HG02759 (cell line): ENCODE measurements around the gene SULT2B1.
"Not testable (repeated sequence)": the region's sequence is repeated elsewhere in the genome, so short reads cannot be mapped to it uniquely, and the experiment has no call there.

Experiments used
- ATAC-seq: cut with Tn5 transposase; IDR thresholded peaks from one replicate; pipeline ENCODE4 v1.9.1; 2021; ENCODE audit warnings: mild to moderate bottlenecking, moderate library complexity; ENCODE audit not compliant: unreplicated experiment

SULT2B1 gene

DNA sequence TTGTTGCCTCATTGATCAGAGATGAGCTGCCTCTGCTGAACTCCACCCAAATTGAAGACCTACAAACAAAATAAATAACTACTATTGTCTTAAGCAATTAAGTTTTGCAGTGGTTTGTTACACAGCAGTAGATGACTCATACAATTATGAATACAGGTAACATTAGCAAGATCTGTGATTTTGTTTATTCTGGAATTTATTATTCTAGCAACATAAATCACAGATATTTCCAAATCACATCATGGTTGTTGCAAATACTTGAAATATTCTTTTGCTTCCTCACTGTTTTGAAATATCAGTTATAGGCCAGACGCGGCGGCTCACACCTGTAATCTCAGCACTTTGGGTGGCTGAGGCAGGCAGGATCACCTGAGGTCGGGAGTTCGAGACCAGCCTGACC, 27.2 kb upstream of the SULT2B1 start:
- no peak for ATAC-seq

GRCh38 chr19:48529156-48529555, 22.8 kb upstream of the SULT2B1 start:
- no peak for ATAC-seq

DNA sequence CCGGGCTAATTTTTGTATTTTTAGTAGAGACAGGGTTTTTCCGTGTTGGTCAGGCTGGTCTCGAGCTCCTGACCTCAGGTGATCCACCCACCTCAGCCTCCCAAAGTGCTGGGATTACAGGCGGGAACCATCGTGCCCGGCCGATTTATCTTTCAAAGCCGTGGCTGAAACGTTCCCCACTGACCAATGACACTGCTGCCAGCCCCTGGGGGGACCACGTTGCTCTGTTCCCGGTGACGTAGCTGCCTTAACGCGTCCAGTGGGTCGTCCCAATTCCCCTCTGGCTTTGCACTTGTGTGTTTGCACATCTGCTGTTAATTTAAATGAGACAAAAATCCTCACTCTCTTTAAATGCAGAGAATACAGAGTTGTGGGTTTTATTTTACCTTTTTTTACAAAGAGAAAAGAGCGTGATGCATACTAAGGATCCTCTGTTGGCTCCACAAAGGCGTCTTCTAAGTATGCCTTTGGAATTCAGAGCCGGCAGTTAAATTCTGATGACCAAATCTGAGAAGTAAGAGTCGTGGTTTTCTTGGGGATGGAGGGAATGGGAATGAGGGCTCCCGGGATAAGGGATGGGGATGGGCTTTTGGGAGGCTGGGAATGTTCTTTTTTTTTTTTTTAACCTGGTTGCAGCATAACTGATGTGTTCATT, 21.8 kb upstream of the SULT2B1 start:
- ATAC-seq: no peak

GRCh38 chr19:48530770-48531169, 21.2 kb upstream of the SULT2B1 start:
- no peak for ATAC-seq

DNA sequence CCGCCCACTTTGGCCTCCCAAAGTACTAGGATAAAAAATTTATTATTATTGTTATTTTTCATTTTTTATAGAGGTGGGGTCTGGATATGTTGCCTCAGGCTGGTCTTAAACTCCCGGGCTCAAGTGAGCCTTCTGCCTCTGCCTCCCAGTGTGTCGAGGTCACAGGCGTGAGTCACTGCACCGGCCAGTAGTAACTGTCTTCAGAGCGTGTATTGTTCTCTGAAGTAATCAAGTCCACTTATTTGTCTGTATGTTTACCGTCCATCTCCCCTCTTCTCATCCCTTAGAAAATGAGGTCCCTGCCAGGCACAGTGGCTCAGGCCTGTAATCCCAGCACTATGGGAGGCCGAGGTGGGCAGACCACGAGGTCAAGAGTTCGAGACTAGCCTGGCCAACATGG, 18.2 kb upstream of the SULT2B1 start:
- no peak for ATAC-seq

GRCh38 chr19:48537541-48537940, 14.4 kb upstream of the SULT2B1 start:
- ATAC-seq: no peak

DNA sequence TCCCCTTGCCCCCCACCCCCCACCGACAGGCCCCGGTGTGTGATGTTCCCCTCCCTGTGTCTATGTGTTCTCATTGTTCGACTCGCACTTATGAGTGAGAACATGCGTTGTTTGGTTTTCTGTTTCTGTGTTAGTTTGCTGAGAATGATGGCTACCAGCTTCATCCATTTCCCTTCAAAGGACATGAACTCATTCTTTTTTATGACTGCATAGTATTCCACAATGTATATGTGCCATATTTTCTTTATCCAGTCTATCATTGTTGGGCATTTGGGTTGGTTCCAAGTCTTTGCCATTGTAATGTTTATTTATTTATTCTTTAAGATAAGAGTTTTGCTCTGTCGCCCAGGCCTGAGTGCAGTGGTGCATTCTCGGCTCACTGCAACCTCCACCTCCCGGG, 13.9 kb upstream of the SULT2B1 start:
- not testable (repeated sequence) for ATAC-seq

DNA sequence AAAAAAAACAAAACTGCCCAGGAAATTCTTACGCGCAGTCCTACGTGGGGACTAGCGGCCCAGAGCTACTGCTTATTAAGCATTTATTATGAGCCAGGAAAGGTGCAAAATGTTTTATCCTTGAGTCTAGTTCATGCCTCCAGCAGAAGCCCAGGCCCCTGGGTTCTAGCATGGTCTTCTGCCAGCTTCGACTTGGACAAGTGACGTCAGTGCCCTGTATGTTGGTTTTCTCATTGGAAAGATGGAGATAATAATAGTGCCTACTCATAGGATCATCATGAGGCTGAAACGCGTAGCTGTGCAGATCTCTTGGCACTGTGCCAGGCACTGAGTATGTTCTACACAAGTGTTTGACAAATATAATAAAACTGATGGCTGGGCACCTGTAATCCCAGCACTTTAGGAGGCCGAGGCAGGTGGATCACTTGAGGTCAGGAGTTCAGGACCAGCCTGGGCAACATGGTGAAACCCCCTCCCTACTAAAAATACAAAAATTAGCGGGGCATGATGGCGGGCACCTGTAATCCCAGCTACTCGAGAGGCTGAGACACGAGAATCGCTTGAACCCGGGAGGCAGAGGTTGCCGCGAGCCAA, 12.4 kb upstream of the SULT2B1 start:
- no peak for ATAC-seq

DNA sequence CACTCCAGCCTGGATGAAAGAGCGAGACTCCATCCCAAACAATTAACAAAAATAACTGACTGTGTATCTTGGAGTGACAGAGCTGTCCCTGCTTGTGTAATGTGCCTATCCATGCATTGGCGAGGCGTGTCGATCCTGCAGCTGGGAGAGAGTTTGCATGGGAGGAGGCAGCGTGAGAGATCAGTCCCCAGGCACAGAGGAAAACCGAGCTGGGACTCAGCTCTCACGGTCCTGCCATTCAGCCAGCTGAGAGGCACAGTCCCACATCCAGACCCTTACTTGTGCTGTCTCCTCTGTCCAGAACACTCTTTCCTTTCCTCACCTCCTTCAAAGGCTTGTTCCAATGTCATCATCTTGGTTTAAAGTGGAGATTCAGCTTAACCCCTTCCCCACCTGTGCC, 11.9 kb upstream of the SULT2B1 start:
- ATAC-seq: no peak

- no peak for ATAC-seq
Measured at GRCh38 chr19:48541813-48542212, 10.2 kb upstream of the SULT2B1 start.

GRCh38 chr19:48543121-48543710, 8.8 kb upstream of the SULT2B1 start:
- ATAC-seq: no peak

DNA sequence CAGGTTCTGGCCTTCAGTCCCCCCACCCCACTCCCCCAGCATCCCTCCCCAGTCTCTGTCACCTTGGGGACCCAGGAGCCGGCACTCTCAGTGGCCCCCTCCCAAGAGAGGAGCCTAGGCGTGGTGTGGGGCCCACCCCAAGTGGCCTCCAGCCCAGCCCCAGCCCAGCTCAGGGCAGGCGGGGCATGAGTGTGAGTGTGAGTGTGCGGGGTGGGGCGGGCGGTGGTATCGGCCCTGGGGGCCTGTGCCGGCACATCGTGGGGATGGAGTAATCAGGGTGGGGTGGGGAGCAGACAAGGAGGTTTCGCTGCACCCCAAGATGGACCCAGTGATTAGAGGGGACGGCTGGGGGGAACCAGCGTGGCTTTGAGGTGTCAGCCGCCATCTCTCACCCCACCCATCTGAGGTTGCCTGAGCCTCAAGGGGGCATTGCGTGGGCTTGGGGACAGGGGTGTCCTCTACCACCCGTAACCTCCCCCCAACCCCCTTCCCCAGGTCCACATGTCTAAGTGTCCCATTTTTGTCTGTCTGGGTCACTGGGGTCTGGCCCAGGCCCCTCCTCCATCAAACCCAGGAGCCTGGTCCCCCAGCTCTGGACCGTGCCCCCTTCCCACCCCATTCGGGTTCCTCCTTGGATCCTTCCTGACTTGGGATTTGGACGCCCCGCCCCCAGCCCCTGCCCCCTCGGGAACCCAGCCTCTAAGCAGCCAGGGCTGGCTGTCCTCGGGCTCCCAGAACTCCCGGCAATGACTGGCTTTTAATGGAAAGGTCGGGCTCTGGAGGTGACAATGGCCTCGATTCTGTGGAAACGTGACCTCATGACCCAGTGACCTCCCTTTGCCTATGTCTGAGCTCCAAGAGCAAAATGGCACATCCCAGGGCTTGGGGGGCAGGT, 6.9 kb upstream of the SULT2B1 start:
- no peak for ATAC-seq

GRCh38 chr19:48547722-48548121, 4.2 kb upstream of the SULT2B1 start:
- no peak for ATAC-seq

- ATAC-seq: no peak
Measured at GRCh38 chr19:48548253-48548911, 3.6 kb upstream of the SULT2B1 start.

- no peak for ATAC-seq
Measured at GRCh38 chr19:48549380-48549779, 2.6 kb upstream of the SULT2B1 start.

DNA sequence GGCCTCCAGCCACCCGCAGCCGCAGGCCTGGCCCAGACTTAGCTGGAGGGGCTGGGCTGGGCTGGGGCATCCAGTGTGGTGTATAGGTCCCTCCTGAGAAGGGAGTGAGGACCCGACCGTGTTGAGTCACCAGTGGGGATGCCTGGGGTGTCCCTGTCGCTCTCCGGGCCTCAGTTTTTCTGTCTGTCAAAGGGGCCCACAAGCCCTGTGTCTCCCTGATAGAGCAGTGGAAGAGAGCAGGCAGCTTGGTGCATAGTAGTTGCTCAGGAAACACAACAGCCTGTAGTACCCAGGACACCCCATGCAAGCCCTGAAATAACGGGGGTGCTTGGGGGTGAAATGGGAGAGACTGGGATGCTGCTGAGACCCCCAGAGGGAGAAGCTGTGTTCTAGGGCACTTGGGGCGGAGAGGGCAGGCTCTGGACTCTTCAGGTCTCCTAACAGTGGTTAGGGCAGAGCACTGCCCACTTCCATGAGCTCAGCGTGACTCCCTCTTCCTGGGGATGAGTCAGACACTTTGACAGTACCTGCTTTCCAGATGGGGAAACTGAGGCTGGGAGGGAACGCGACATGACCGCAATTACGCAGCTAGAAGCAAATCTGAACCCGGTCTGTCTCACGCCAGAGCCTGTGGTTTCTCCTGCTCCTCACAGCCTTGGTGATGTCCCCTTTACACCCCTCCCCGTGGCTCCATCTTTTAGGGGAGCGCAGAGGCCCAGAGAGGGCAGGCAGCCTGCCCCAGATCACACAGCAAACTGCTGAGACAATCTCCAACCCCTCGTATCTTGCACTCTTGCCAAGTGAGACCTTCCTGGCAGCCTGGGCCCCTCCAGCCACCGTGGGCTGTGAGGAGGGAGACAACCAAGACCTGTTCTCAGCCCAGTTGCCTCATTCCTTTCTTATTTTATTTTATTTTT, 692 bp downstream of the SULT2B1 start:
- no peak for ATAC-seq

GRCh38 chr19:48553676-48554384, 1.9 kb downstream of the SULT2B1 start:
- no peak for ATAC-seq

DNA sequence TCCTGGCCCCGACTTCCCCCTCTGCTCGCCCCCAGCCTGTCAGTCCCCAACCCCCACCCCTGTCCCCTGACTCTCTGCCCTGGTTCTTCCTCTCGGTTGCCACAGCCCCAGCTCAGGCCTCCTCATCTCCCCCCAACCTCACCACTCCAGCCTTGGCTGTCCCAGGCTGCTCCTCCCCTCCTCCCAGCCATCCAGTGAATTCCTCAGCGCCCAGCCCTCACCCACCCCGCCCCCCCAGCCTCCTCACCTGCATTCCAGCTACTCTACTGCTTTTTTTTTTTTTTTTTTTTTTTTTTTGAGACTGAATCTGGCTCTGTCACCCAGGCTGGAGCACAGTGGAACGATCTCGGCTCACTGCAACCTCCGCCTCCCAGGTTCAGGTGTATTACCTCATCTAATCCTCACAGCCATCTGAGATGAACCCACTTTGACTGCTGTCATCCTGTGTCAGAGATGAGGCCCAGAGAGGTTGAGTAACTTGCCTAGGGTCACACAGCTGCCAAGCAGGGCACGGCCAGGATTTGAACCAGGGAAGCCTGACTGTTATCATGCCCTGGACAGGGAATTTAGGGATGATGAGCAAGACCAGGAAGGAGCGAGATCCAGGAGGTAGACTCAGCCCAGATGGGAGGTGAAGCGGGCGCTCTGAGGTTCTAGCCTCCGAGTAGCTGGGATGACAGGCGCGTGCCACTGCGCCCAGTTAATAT, 2.6 kb downstream of the SULT2B1 start:
- ATAC-seq: no peak

GRCh38 chr19:48556163-48556562, 4.2 kb downstream of the SULT2B1 start:
- ATAC-seq: no peak
